Measurements from ENCODE around the gene NFILZ. TPM values are rescaled to one million over a fixed set of nuclear protein-coding genes. Genes with fewer than 3 reads are reported as not detected.

The NFILZ gene
- total RNA-seq, 1 donor from 2014 or later, result not detected

GRCh38 chr19:8609279-8610040 is 21.0 kb upstream of the NFILZ start:
- Mint-ChIP-seq H3K27ac (peak overlapping the region; percentile 79), H3K36me3 (peaks cover 7% of the 10 kb centered on the region), H3K9me3 (no peaks in the 10 kb centered on the region), H3K4me1 (ENCODE audit: unreplicated experiment) (peaks cover 26% of the 10 kb centered on the region), H3K4me3 (peak overlapping the region; percentile 96), H3K27me3 (peaks cover 10% of the 10 kb centered on the region)
- peak; percentile 39 for TF ChIP-seq CTCF (conservative IDR thresholded peaks at IDR 0.05)
- peak; percentile 77 for DNase-seq (ENCODE audit: extremely low spot score, unreplicated experiment)

- peak within 1 kb of the TSS; percentile 96 for H3K4me3 Mint-ChIP-seq
- DNase-seq (ENCODE audit: extremely low spot score, unreplicated experiment), result no peak
- peaks cover 7% of the 10 kb centered on the region for H3K36me3 Mint-ChIP-seq
- H3K9me3 Mint-ChIP-seq, result no peaks in the 10 kb centered on the region
- no peak for TF ChIP-seq CTCF (conservative IDR thresholded peaks at IDR 0.05)
- peaks cover 14% of the 10 kb centered on the region for H3K27me3 Mint-ChIP-seq
- peak within 1 kb of the TSS; percentile 79 for H3K27ac Mint-ChIP-seq
- H3K4me1 Mint-ChIP-seq (ENCODE audit: unreplicated experiment), result peaks cover 26% of the 10 kb centered on the region
These were observed 20.1 kb upstream of the NFILZ start, which contains the start of gene ADAMTS10 for GRCh38 chr19:8610041-8610935. ADAMTS10 (minus strand) TSS chr19:8610715; CDS start chr19:8605710, 5,005 bp downstream.

GRCh38 chr19:8610936-8611300 is 19.5 kb upstream of the NFILZ start:
- H3K36me3 Mint-ChIP-seq, result peaks cover 7% of the 10 kb centered on the region
- no peak overlapping the region for H3K4me3 Mint-ChIP-seq
- no peak for TF ChIP-seq CTCF (conservative IDR thresholded peaks at IDR 0.05)
- no peak for DNase-seq (ENCODE audit: extremely low spot score, unreplicated experiment)
- H3K4me1 Mint-ChIP-seq (ENCODE audit: unreplicated experiment), result peaks cover 30% of the 10 kb centered on the region
- no peaks in the 10 kb centered on the region for H3K9me3 Mint-ChIP-seq
- no peak overlapping the region for H3K27ac Mint-ChIP-seq
- peaks cover 18% of the 10 kb centered on the region for H3K27me3 Mint-ChIP-seq

- Mint-ChIP-seq H3K9me3 (no peaks in the 10 kb centered on the region), H3K27me3 (peaks cover 19% of the 10 kb centered on the region), H3K27ac (no peak overlapping the region), H3K4me3 (no peak overlapping the region), H3K36me3 (peaks cover 7% of the 10 kb centered on the region), H3K4me1 (ENCODE audit: unreplicated experiment) (peaks cover 31% of the 10 kb centered on the region)
- no peak for TF ChIP-seq CTCF (conservative IDR thresholded peaks at IDR 0.05)
- no peak for DNase-seq (ENCODE audit: extremely low spot score, unreplicated experiment)
These were observed 19.0 kb upstream of the NFILZ start for GRCh38 chr19:8611391-8611876.

GRCh38 chr19:8611877-8612806 is 18.3 kb upstream of the NFILZ start:
- peak overlapping the region; percentile 70 for H3K27ac Mint-ChIP-seq
- peaks cover 15% of the 10 kb centered on the region for H3K27me3 Mint-ChIP-seq
- H3K9me3 Mint-ChIP-seq, result no peaks in the 10 kb centered on the region
- H3K36me3 Mint-ChIP-seq, result peaks cover under 1% of the 10 kb centered on the region
- no peak for TF ChIP-seq CTCF (conservative IDR thresholded peaks at IDR 0.05)
- H3K4me1 Mint-ChIP-seq (ENCODE audit: unreplicated experiment), result peaks cover 24% of the 10 kb centered on the region
- DNase-seq (ENCODE audit: extremely low spot score, unreplicated experiment), result no peak
- H3K4me3 Mint-ChIP-seq, result peak overlapping the region; percentile 86
